ENCODE data around the gene ARNT2. TPM values are rescaled to one million over a fixed set of nuclear protein-coding genes. Genes with fewer than 3 reads are reported as not detected.
"Not testable (repeated sequence)": the region's sequence is repeated elsewhere in the genome, so short reads cannot be mapped to it uniquely, and the experiment has no call there.

The ARNT2 gene
- total and polyA plus RNA-seq, 3 experiments from 2014 or later: 0.11 to 0.13 TPM; not detected in 1

DNA sequence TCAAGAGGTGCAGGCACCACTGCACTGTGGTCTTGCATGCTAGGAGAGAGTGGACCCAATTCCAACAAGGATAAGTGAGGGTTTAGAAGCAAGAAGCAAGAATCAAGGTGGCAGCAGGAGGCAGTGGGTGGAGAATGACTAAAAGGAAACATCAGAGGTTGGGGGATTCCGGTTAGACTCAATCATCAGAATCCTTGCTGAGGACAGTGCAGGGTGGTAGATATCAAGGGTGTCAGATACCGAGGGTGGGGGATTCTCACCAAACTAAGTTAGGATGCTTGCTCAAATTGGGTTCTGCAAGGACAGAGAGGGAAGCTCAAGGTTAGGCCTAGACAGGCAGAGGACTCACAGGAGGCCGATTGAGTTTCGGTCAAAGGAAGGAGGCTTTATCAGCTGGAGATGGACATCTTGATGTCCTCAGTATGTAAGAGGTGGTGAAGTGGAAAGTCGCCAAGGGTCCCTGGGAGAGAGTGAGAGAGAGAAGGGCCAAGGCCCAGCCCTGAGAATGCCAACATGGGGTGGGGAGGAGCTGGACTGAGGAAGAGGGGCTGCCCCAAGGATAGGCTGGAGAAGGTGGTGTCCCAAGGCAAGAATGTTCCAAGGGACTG is 102.2 kb downstream of the ARNT2 start:
- CTCF ChIA-PET: no interaction called here
- H3K27me3 ChIP-seq (ENCODE audit: insufficient read depth, low read length, poor library complexity, severe bottlenecking): no peaks in the 10 kb centered on the region

GRCh38 chr15:80507131-80507530 is 102.9 kb downstream of the ARNT2 start:
- Mint-ChIP-seq H3K4me3 (no peak overlapping the region), H3K27ac (no peak overlapping the region), H3K36me3 (no peaks in the 10 kb centered on the region), H3K4me1 (no peaks in the 10 kb centered on the region), H3K27me3 (peaks cover 3 to 22% of the 10 kb centered on the region in 2 donors), H3K9me3 (peaks cover 0 to 6% (median 0%) of the 10 kb centered on the region in 5 donors)
- no peak overlapping the region for H3K27ac ChIP-seq (ENCODE audit: low read depth, low read length)
- no peaks in the 10 kb centered on the region for H3K4me1 ChIP-seq (ENCODE audit: insufficient read depth, low read length)
- H3K9me3 ChIP-seq (ENCODE audit: low read length): no peaks in the 10 kb centered on the region
- H3K4me3 ChIP-seq (ENCODE audit: low read length): no peak overlapping the region
- no peak for DNase-seq
- CTCF ChIA-PET: no interaction called here
- POLR2A ChIA-PET: no interaction called here
- no peaks in the 10 kb centered on the region for H3K36me3 ChIP-seq (ENCODE audit: insufficient read depth, low read length)
- H3K27me3 ChIP-seq (ENCODE audit: insufficient read depth, low read length, poor library complexity, severe bottlenecking): no peaks in the 10 kb centered on the region

More for the DNA sequence above, 102.2 kb downstream of the ARNT2 start:
- Mint-ChIP-seq H3K9me3 (peaks cover 0 to 6% (median 0%) of the 10 kb centered on the region in 5 donors), H3K27me3 (peaks cover 3 to 25% of the 10 kb centered on the region in 2 donors), H3K4me3 (no peak overlapping the region), H3K4me1 (no peaks in the 10 kb centered on the region), H3K27ac (no peak overlapping the region), H3K36me3 (no peaks in the 10 kb centered on the region)
- no peak overlapping the region for H3K4me3 ChIP-seq (ENCODE audit: low read length)
- H3K27ac ChIP-seq (ENCODE audit: low read depth, low read length): no peak overlapping the region
- H3K36me3 ChIP-seq (ENCODE audit: insufficient read depth, low read length): no peaks in the 10 kb centered on the region
- POLR2A ChIA-PET: no interaction called here
- no peaks in the 10 kb centered on the region for H3K4me1 ChIP-seq (ENCODE audit: insufficient read depth, low read length)
- no peak for DNase-seq
- no peaks in the 10 kb centered on the region for H3K9me3 ChIP-seq (ENCODE audit: low read length)

DNA sequence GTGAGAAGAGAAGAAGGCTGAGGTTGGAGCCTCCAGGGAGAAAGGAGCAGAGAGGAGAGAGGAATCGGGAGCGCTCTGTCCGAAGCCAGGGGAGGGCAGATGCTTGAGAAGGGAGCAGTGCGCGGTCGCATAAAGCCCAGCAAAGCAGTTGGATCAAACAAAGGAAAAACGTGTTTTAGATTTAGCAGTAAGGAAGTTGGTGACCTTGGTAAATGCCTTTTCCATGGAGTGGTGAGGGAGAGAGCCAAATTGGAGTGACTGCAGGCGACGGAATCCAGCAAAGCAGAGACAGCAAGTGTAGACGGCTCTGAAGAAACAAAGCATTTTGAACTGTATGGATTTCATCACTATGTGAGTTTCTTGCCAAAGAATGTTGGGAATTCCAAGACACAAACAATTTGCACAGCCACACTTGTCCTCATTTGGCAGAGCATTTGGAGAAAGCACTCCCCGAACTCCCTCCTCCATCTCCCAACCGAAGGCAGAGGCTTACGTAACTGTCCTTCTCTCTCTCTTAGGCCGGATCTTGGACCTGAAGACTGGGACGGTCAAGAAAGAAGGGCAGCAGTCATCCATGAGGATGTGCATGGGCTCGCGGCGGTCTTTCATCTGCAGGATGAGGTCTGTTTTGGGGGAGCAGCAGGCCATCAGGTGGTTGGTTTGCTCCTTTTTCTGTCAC is 103.6 kb downstream of the ARNT2 start:
- Histone ChIP-seq H3K4me3 (ENCODE audit: low read length) (no peak overlapping the region), H3K4me1 (ENCODE audit: insufficient read depth, low read length) (no peaks in the 10 kb centered on the region), H3K9me3 (ENCODE audit: low read length) (no peaks in the 10 kb centered on the region), H3K36me3 (ENCODE audit: insufficient read depth, low read length) (no peaks in the 10 kb centered on the region), H3K27me3 (ENCODE audit: insufficient read depth, low read length, poor library complexity, severe bottlenecking) (no peaks in the 10 kb centered on the region), H3K27ac (ENCODE audit: low read depth, low read length) (no peak overlapping the region)
- Mint-ChIP-seq H3K27me3 (peaks cover 1 to 15% of the 10 kb centered on the region in 2 donors), H3K4me1 (no peaks in the 10 kb centered on the region), H3K36me3 (no peaks in the 10 kb centered on the region), H3K4me3 (no peak overlapping the region), H3K27ac (no peak overlapping the region), H3K9me3 (peaks cover 0 to 6% (median 0%) of the 10 kb centered on the region in 5 donors)
- ChIA-PET CTCF (no interaction called here), POLR2A (no interaction called here)
- DNase-seq: no peak

GRCh38 chr15:80508783-80509182 is 104.6 kb downstream of the ARNT2 start:
- Histone ChIP-seq H3K9me3 (ENCODE audit: low read length) (no peaks in the 10 kb centered on the region), H3K36me3 (ENCODE audit: insufficient read depth, low read length) (no peaks in the 10 kb centered on the region), H3K4me1 (ENCODE audit: insufficient read depth, low read length) (no peaks in the 10 kb centered on the region), H3K27me3 (ENCODE audit: insufficient read depth, low read length, poor library complexity, severe bottlenecking) (no peaks in the 10 kb centered on the region), H3K27ac (ENCODE audit: low read depth, low read length) (no peak overlapping the region), H3K4me3 (ENCODE audit: low read length) (no peak overlapping the region)
- Mint-ChIP-seq H3K4me1 (no peaks in the 10 kb centered on the region), H3K27me3 (peaks cover 1 to 14% of the 10 kb centered on the region in 2 donors), H3K27ac (no peak overlapping the region), H3K36me3 (no peaks in the 10 kb centered on the region), H3K4me3 (no peak overlapping the region), H3K9me3 (peaks cover 0 to 6% (median 0%) of the 10 kb centered on the region in 5 donors)
- DNase-seq: no peak
- CTCF ChIA-PET: no interaction called here
- POLR2A ChIA-PET: no interaction called here

DNA sequence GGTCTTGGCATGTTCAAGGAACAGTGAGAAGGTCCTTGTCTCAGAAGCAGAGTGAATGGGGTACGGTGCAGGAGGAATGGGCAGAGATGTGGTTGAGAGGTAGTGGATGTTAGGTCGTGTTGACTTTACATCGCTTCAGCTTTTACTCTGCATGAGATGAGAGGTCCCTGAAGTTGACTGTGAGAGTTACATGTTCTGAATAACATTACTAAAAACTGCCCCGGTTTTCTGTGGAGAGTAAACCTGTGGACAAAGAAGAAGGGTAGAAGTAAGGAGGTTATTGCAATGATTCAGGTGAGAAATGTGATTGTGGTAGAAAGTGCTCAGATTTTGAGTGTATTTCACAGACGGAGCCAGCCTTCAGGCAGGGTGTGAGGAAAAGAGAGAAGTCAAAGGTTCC is 105.6 kb downstream of the ARNT2 start:
- Histone ChIP-seq H3K36me3 (ENCODE audit: insufficient read depth, low read length) (no peaks in the 10 kb centered on the region), H3K4me3 (ENCODE audit: low read length) (no peak overlapping the region), H3K27ac (ENCODE audit: low read depth, low read length) (no peak overlapping the region), H3K4me1 (ENCODE audit: insufficient read depth, low read length) (no peaks in the 10 kb centered on the region), H3K27me3 (ENCODE audit: insufficient read depth, low read length, poor library complexity, severe bottlenecking) (no peaks in the 10 kb centered on the region), H3K9me3 (ENCODE audit: low read length) (no peaks in the 10 kb centered on the region)
- peaks cover 8 to 10% of the 10 kb centered on the region in 2 donors for H3K27me3 Mint-ChIP-seq
- H3K36me3 Mint-ChIP-seq: no peaks in the 10 kb centered on the region
- H3K4me3 Mint-ChIP-seq: no peak overlapping the region
- H3K4me1 Mint-ChIP-seq: no peaks in the 10 kb centered on the region
- CTCF ChIA-PET: no interaction called here
- peaks cover 0 to 6% (median 0%) of the 10 kb centered on the region in 5 donors for H3K9me3 Mint-ChIP-seq
- H3K27ac Mint-ChIP-seq: no peak overlapping the region
- no peak for DNase-seq
- POLR2A ChIA-PET: no interaction called here

DNA sequence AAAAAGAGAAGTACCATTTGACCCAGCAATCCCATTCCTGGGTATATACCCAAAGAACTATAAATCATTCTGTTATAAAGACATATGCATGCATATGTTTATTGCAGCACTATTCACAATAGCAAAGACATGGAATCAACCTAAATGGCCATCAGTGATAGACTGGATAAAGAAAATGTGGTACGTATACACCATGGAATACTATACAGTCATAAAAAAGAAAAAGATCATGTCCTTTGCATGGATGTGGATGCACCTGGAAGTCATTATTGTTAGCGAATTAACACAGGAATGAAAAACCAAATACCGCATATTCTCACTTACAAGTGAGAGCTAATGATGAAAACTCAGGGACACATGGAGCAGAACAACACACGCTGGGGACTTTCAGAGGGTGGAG is 106.8 kb downstream of the ARNT2 start:
- H3K27ac Mint-ChIP-seq; H3K36me3 ChIP-seq (ENCODE audit: insufficient read depth, low read length); H3K9me3 ChIP-seq (ENCODE audit: low read length); H3K27ac ChIP-seq (ENCODE audit: low read depth, low read length); DNase-seq; H3K36me3 Mint-ChIP-seq; H3K4me1 Mint-ChIP-seq; POLR2A ChIA-PET; H3K27me3 Mint-ChIP-seq; H3K4me3 Mint-ChIP-seq; CTCF ChIA-PET; H3K4me3 ChIP-seq (ENCODE audit: low read length); H3K4me1 ChIP-seq (ENCODE audit: insufficient read depth, low read length); H3K27me3 ChIP-seq (ENCODE audit: insufficient read depth, low read length, poor library complexity, severe bottlenecking); H3K9me3 Mint-ChIP-seq: not testable (repeated sequence)

- Histone ChIP-seq H3K4me3 (ENCODE audit: low read length) (no peak overlapping the region), H3K9me3 (ENCODE audit: low read length) (no peaks in the 10 kb centered on the region), H3K27me3 (ENCODE audit: insufficient read depth, low read length, poor library complexity, severe bottlenecking) (no peaks in the 10 kb centered on the region), H3K36me3 (ENCODE audit: insufficient read depth, low read length) (no peaks in the 10 kb centered on the region), H3K4me1 (ENCODE audit: insufficient read depth, low read length) (no peaks in the 10 kb centered on the region), H3K27ac (ENCODE audit: low read depth, low read length) (no peak overlapping the region)
- DNase-seq: no peak
- ChIA-PET CTCF (interaction anchor here (0.7 kb wide), 2 partner anchors 454 to 753 kb away, joined by 3 to 4 read pairs; no protein-coding TSS in a partner anchor), POLR2A (interaction anchor here (0.6 kb wide), 1 partner anchor 62 kb away, joined by 3 read pairs; no protein-coding TSS in a partner anchor)
- Mint-ChIP-seq H3K27me3 (peaks cover 10 to 11% of the 10 kb centered on the region in 2 donors), H3K36me3 (no peaks in the 10 kb centered on the region), H3K27ac (peak overlapping the region in 1 of 8 donors; percentile 10), H3K4me3 (no peak overlapping the region), H3K9me3 (peaks cover 0 to 15% (median 10%) of the 10 kb centered on the region in 5 donors), H3K4me1 (no peaks in the 10 kb centered on the region)
These were observed 108.8 kb downstream of the ARNT2 start for GRCh38 chr15:80512726-80513660.
